Lung (tissue), 12 donors: ENCODE results near the gene SPTB. TPM values are rescaled to one million over a fixed set of nuclear protein-coding genes. Genes with fewer than 3 reads are reported as not detected.

Experiments
- ATAC-seq: fragments of 200-7000 bp; cut with Tn5 transposase; one replicate; pipeline ENCODE4 v1.9.1; 2020; ENCODE audit warnings: moderate number of reproducible peaks; ENCODE audit not compliant: insufficient read depth, low FRiP score
- DNase-seq, 3 donors: peaks; one replicate each; pipeline ENCODE4 v3.0.0-alpha.2; 2013 to 2017
- H3K27ac ChIP-seq, 2 donors: one replicate each; pipeline ENCODE4 v1.5.1; 2013; ENCODE audit warnings: mild to moderate bottlenecking in 2 of 2, moderate library complexity in 2 of 2, control low read depth in 1 of 2, inconsistent platforms in 1 of 2, low read depth in 1 of 2, low read length in 1 of 2
- H3K27me3 ChIP-seq, 3 donors: one replicate each; pipeline ENCODE4 v1.5.1; 2013; ENCODE audit warnings: low read length in 2 of 3; ENCODE audit not compliant: control insufficient read depth in 3 of 3, insufficient read depth in 3 of 3
- H3K36me3 ChIP-seq, 4 donors: one replicate each; pipeline ENCODE4 v1.5.1; 2013; ENCODE audit warnings: low read length in 4 of 4, mild to moderate bottlenecking in 1 of 4, moderate library complexity in 1 of 4; ENCODE audit not compliant: control insufficient read depth in 4 of 4, insufficient read depth in 4 of 4
- H3K4me1 ChIP-seq, 5 donors: one replicate each; pipeline ENCODE4 v1.5.1; 2013; ENCODE audit warnings: low read length in 5 of 5, mild to moderate bottlenecking in 2 of 5, moderate library complexity in 1 of 5; ENCODE audit not compliant: control insufficient read depth in 5 of 5, insufficient read depth in 5 of 5
- H3K4me3 ChIP-seq: one replicate; pipeline ENCODE4 v1.5.1; 2013; ENCODE audit warnings: mild to moderate bottlenecking, control low read depth, moderate library complexity
- H3K9ac ChIP-seq, 2 donors: one replicate each; pipeline ENCODE4 v1.5.1; 2013; ENCODE audit warnings: low read length in 2 of 2, control low read depth in 1 of 2; ENCODE audit not compliant: insufficient read depth in 1 of 2
- H3K9me3 ChIP-seq, 4 donors: one replicate each; pipeline ENCODE4 v1.5.1; 2013; ENCODE audit warnings: low read length in 3 of 4, mild to moderate bottlenecking in 1 of 4, moderate library complexity in 1 of 4; ENCODE audit not compliant: control insufficient read depth in 4 of 4, insufficient read depth in 3 of 4
- WGBS, 2 donors: extraction: QIAGEN DNeasy Blood & Tissue Kit; methylation state at CpG; one replicate each; pipeline ENCODE4 v1.1.7; 2013; 5-methylcytosine and 5-hydroxymethylcytosine counted together
- polyA plus RNA-seq, 2 donors: library from polyadenylated mRNA; stranded (reverse); fragments of 200-250 nt; gene quantifications; one replicate each; pipeline ENCODE4 v1.2.1, GENCODE V29; 2013
- total RNA-seq, 2 donors: library from RNA; depleted of rRNA in 1 of 2; stranded (reverse); fragments of >200 nt in 1 of 2; gene quantifications; one replicate each; pipeline ENCODE4 v1.2.1, GENCODE V29; 2014 to 2021
- TF ChIP-seq, protein P1 (sequence below): IDR thresholded peaks from 2 replicates; pipeline ENCODE4 v1.5.1; 2012; ENCODE audit warnings: mild to moderate bottlenecking; ENCODE audit errors: control extremely low read depth, extremely low read depth
- donor health status: control.
- donor health status: control.
- donor health status: Bipolar disorder and iron deficiency.
- donor health status: healthy.
- donor health status: DM: yes; HTN: yes; CAD: no.

The SPTB gene
- total and polyA plus RNA-seq, 4 donors, result 1.2 to 11.5 (median 2.1) TPM

- H3K36me3 ChIP-seq, result no peaks in the 10 kb centered on the region
- ATAC-seq (no peak), DNase-seq (no peak)
- no peak overlapping the region for H3K4me3 ChIP-seq
- WGBS, 2 donors, result 85 to 86% methylated on average over 3 of the region's 3 CpGs
- TF ChIP-seq, protein P1, sequence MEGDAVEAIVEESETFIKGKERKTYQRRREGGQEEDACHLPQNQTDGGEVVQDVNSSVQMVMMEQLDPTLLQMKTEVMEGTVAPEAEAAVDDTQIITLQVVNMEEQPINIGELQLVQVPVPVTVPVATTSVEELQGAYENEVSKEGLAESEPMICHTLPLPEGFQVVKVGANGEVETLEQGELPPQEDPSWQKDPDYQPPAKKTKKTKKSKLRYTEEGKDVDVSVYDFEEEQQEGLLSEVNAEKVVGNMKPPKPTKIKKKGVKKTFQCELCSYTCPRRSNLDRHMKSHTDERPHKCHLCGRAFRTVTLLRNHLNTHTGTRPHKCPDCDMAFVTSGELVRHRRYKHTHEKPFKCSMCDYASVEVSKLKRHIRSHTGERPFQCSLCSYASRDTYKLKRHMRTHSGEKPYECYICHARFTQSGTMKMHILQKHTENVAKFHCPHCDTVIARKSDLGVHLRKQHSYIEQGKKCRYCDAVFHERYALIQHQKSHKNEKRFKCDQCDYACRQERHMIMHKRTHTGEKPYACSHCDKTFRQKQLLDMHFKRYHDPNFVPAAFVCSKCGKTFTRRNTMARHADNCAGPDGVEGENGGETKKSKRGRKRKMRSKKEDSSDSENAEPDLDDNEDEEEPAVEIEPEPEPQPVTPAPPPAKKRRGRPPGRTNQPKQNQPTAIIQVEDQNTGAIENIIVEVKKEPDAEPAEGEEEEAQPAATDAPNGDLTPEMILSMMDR, result no peak
- no peaks in the 10 kb centered on the region for H3K9me3 ChIP-seq
- H3K4me1 ChIP-seq, result peaks cover 13 to 52% (median 29%) of the 10 kb centered on the region in 5 donors
- no peaks in the 10 kb centered on the region for H3K27me3 ChIP-seq
- H3K9ac ChIP-seq, result no peak overlapping the region
- peak overlapping the region in 1 of 2 donors; percentile 19 for H3K27ac ChIP-seq
These were observed 122.1 kb downstream of the SPTB start for GRCh38 chr14:64757601-64758000.

- no peak overlapping the region for H3K4me3 ChIP-seq
- H3K27me3 ChIP-seq, result no peaks in the 10 kb centered on the region
- H3K9ac ChIP-seq, result no peak overlapping the region
- ATAC-seq (no peak), DNase-seq (no peak)
- no peak overlapping the region for H3K27ac ChIP-seq
- peaks cover 8 to 43% (median 22%) of the 10 kb centered on the region in 5 donors for H3K4me1 ChIP-seq
- TF ChIP-seq, protein P1, result no peak
- WGBS, 2 donors, result 93 to 94% methylated on average over 5 of the region's 5 CpGs
- no peaks in the 10 kb centered on the region for H3K9me3 ChIP-seq
- no peaks in the 10 kb centered on the region for H3K36me3 ChIP-seq
These were observed 123.0 kb downstream of the SPTB start for GRCh38 chr14:64756712-64757111.

- ATAC-seq (no peak), DNase-seq (no peak)
- Histone ChIP-seq H3K9ac (no peak overlapping the region), H3K27ac (no peak overlapping the region), H3K27me3 (no peaks in the 10 kb centered on the region), H3K4me1 (peaks cover 6 to 34% (median 13%) of the 10 kb centered on the region in 5 donors), H3K4me3 (no peak overlapping the region), H3K9me3 (no peaks in the 10 kb centered on the region), H3K36me3 (no peaks in the 10 kb centered on the region)
- 74 to 79% methylated on average over 9 of the region's 9 CpGs for WGBS, 2 donors
- TF ChIP-seq, protein P1, result no peak
These were observed 123.9 kb downstream of the SPTB start for GRCh38 chr14:64755781-64756221.

GRCh38 chr14:64754685-64755084, 125.0 kb downstream of the SPTB start:
- Histone ChIP-seq H3K27ac (no peak overlapping the region), H3K4me1 (peaks cover 6 to 29% (median 12%) of the 10 kb centered on the region in 5 donors), H3K27me3 (no peaks in the 10 kb centered on the region), H3K36me3 (no peaks in the 10 kb centered on the region), H3K4me3 (no peak overlapping the region), H3K9ac (no peak overlapping the region), H3K9me3 (no peaks in the 10 kb centered on the region)
- DNase-seq, result no peak
- 84 to 91% methylated on average over 5 of the region's 5 CpGs for WGBS, 2 donors
- no peak for ATAC-seq
- TF ChIP-seq, protein P1, result no peak
